HepG2 (cell line): Measurements from ENCODE around the gene RPS6KB2. TPM values are rescaled to one million over a fixed set of nuclear protein-coding genes. Genes with fewer than 3 reads are reported as not detected.

Experiments used
- DNMT3B ChIP-seq: conservative IDR thresholded peaks from 2 replicates; pipeline ENCODE4 v1.6.1; 2016; ENCODE audit warnings: missing biosample characterization, control low read depth
- ERF ChIP-seq: IDR thresholded peaks from 2 replicates; pipeline ENCODE4 v1.6.1; 2018; ENCODE audit warnings: missing biosample characterization, missing genetic modification reagents
- FUBP1 ChIP-seq: sonication (generic); formaldehyde crosslinking; IDR thresholded peaks from 2 replicates; pipeline ENCODE4 v1.5.1; 2020; ENCODE audit warnings: missing genetic modification reagents, mild to moderate bottlenecking, borderline replicate concordance
- GLI4 ChIP-seq: sonication (generic); formaldehyde crosslinking; IDR thresholded peaks from 2 replicates; pipeline ENCODE4 v1.5.1; 2020; ENCODE audit warnings: missing genetic modification reagents, mild to moderate bottlenecking, moderate library complexity, borderline replicate concordance
- HMGA1 ChIP-seq: sonication (generic); formaldehyde crosslinking; conservative IDR thresholded peaks from 2 replicates; pipeline ENCODE4 v1.4.0; 2020; ENCODE audit warnings: missing genetic modification reagents
- HOMEZ ChIP-seq: IDR thresholded peaks from 2 replicates; pipeline ENCODE4 v1.6.1; 2016; ENCODE audit warnings: low read depth
- JDP2 ChIP-seq: sonication (generic); formaldehyde crosslinking; IDR thresholded peaks from 2 replicates; pipeline ENCODE4 v1.8.1; 2022; ENCODE audit warnings: missing genetic modification reagents, borderline replicate concordance
- MTF2 ChIP-seq: sonication (generic); formaldehyde crosslinking; IDR thresholded peaks from 2 replicates; pipeline ENCODE4 v1.5.0; 2020; ENCODE audit warnings: missing genetic modification reagents, borderline replicate concordance
- NCOA2 ChIP-seq: sonication (generic); formaldehyde crosslinking; IDR thresholded peaks from 2 replicates; pipeline ENCODE4 v1.8.0; 2022; ENCODE audit warnings: inconsistent platforms
- NFE2L2 ChIP-seq: fragments of 150-350 bp; IDR thresholded peaks from 2 replicates; pipeline ENCODE4 v1.6.1; 2014; ENCODE audit warnings: low read length
- TBX3 ChIP-seq: fragments of 450-650 bp; IDR thresholded peaks from 2 replicates; pipeline ENCODE4 v1.6.1; 2017; ENCODE audit warnings: antibody characterized with exemption, mild to moderate bottlenecking, inconsistent platforms, borderline replicate concordance
- WIZ ChIP-seq: sonication (generic); formaldehyde crosslinking; IDR thresholded peaks from 2 replicates; pipeline ENCODE4 v1.5.1; 2020; ENCODE audit warnings: mild to moderate bottlenecking, missing genetic modification reagents
- ZNF484 ChIP-seq: sonication (generic); formaldehyde crosslinking; IDR thresholded peaks from 2 replicates; pipeline ENCODE4 v1.5.1; 2020; ENCODE audit warnings: mild to moderate bottlenecking, low read depth, missing genetic modification reagents, borderline replicate concordance
- ZNF746 ChIP-seq: sonication (generic); formaldehyde crosslinking; IDR thresholded peaks from 2 replicates; pipeline ENCODE4 v1.8.0; 2022; ENCODE audit warnings: mild to moderate bottlenecking, missing genetic modification reagents
- ZNF792 ChIP-seq: IDR thresholded peaks from 2 replicates; pipeline ENCODE4 v1.6.1; 2016
- polyA plus RNA-seq, 8 experiments: library from polyadenylated mRNA; depleted of rRNA in 3 of 8; stranded (reverse) in 7 of 8; unstranded in 1 of 8; fragments of >200 nt; fragmentation: Illumina TruSeq in 4 of 8; extraction: Trizol in 4 of 8; gene quantifications; 2 replicates each; pipeline versions ENCODE4 v1.2.1 to v1.2.3, GENCODE V29; 2011 to 2016; ENCODE audit warnings: low read depth in 4 of 8, missing spikeins in 1 of 8, mixed read lengths in 1 of 8; ENCODE audit not compliant: insufficient read depth in 1 of 8
- total RNA-seq, 5 experiments: library from RNA; depleted of rRNA; stranded (reverse); fragments of >200 nt; fragmentation: Illumina TruSeq; extraction: Trizol; gene quantifications; 2 replicates each; pipeline ENCODE4 v1.2.3, GENCODE V29; 2016; ENCODE audit warnings: low read depth in 1 of 5
- TF ChIP-seq, protein P1 (sequence below): sonication (generic); formaldehyde crosslinking; IDR thresholded peaks from 2 replicates; pipeline ENCODE4 v1.4.0; 2020; ENCODE audit warnings: mild to moderate bottlenecking, missing genetic modification reagents
- TF ChIP-seq, protein P2 (sequence below), 2 experiments: sonication (generic) in 1 of 2; formaldehyde crosslinking in 1 of 2; IDR thresholded peaks; 2 replicates each; pipeline versions ENCODE4 v1.4.0 to v1.6.1; 2018 to 2020; ENCODE audit warnings: missing genetic modification reagents in 2 of 2, borderline replicate concordance in 1 of 2, low read depth in 1 of 2, mild to moderate bottlenecking in 1 of 2, missing biosample characterization in 1 of 2
- TF ChIP-seq, protein P3 (sequence below): IDR thresholded peaks from 2 replicates; pipeline ENCODE4 v1.4.0; 2020; ENCODE audit warnings: mild to moderate bottlenecking, missing genetic modification reagents

RPS6KB2 gene
- total and polyA plus RNA-seq, 2 of the 13 experiments (the other 11 are each of a cell fraction or from before 2014, with no cell fraction given): 52.9 to 54.8 TPM

- TF ChIP-seq WIZ (no peak; the same call in 1 of the 2 replicates), ZNF746 (no peak), TBX3 (no peak), NCOA2 (CRISPR knock-in tag) (peak; percentile 42; the same call in 1 of the 2 replicates), HOMEZ (CRISPR knock-in tag) (no peak), NFE2L2 (no peak), DNMT3B (CRISPR knock-in tag) (no peak), ZNF792 (no peak), FUBP1 (no peak), JDP2 (CRISPR knock-in tag) (no peak), MTF2 (no peak), ERF (CRISPR knock-in tag) (peak; percentile 56; the same call in 1 of the 2 replicates), GLI4 (no peak), HMGA1 (CRISPR knock-in tag) (no peak), ZNF484 (CRISPR knock-in tag) (no peak)
- TF ChIP-seq, protein P1, sequence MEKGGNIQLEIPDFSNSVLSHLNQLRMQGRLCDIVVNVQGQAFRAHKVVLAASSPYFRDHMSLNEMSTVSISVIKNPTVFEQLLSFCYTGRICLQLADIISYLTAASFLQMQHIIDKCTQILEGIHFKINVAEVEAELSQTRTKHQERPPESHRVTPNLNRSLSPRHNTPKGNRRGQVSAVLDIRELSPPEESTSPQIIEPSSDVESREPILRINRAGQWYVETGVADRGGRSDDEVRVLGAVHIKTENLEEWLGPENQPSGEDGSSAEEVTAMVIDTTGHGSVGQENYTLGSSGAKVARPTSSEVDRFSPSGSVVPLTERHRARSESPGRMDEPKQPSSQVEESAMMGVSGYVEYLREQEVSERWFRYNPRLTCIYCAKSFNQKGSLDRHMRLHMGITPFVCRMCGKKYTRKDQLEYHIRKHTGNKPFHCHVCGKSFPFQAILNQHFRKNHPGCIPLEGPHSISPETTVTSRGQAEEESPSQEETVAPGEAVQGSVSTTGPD (CRISPR knock-in tag): no peak
- TF ChIP-seq, protein P2, sequence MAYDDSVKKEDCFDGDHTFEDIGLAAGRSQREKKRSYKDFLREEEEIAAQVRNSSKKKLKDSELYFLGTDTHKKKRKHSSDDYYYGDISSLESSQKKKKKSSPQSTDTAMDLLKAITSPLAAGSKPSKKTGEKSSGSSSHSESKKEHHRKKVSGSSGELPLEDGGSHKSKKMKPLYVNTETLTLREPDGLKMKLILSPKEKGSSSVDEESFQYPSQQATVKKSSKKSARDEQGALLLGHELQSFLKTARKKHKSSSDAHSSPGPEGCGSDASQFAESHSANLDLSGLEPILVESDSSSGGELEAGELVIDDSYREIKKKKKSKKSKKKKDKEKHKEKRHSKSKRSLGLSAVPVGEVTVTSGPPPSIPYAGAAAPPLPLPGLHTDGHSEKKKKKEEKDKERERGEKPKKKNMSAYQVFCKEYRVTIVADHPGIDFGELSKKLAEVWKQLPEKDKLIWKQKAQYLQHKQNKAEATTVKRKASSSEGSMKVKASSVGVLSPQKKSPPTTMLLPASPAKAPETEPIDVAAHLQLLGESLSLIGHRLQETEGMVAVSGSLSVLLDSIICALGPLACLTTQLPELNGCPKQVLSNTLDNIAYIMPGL (CRISPR knock-in tag; IDR thresholded peaks at IDR 0.05; ENCODE audit: borderline replicate concordance in 1 of 2, low read depth in 1 of 2): peak in 1 of 2 experiments; percentile 52; a peak in 1 of 4 replicates
- TF ChIP-seq, protein P3, sequence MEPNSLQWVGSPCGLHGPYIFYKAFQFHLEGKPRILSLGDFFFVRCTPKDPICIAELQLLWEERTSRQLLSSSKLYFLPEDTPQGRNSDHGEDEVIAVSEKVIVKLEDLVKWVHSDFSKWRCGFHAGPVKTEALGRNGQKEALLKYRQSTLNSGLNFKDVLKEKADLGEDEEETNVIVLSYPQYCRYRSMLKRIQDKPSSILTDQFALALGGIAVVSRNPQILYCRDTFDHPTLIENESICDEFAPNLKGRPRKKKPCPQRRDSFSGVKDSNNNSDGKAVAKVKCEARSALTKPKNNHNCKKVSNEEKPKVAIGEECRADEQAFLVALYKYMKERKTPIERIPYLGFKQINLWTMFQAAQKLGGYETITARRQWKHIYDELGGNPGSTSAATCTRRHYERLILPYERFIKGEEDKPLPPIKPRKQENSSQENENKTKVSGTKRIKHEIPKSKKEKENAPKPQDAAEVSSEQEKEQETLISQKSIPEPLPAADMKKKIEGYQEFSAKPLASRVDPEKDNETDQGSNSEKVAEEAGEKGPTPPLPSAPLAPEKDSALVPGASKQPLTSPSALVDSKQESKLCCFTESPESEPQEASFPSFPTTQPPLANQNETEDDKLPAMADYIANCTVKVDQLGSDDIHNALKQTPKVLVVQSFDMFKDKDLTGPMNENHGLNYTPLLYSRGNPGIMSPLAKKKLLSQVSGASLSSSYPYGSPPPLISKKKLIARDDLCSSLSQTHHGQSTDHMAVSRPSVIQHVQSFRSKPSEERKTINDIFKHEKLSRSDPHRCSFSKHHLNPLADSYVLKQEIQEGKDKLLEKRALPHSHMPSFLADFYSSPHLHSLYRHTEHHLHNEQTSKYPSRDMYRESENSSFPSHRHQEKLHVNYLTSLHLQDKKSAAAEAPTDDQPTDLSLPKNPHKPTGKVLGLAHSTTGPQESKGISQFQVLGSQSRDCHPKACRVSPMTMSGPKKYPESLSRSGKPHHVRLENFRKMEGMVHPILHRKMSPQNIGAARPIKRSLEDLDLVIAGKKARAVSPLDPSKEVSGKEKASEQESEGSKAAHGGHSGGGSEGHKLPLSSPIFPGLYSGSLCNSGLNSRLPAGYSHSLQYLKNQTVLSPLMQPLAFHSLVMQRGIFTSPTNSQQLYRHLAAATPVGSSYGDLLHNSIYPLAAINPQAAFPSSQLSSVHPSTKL (CRISPR knock-in tag): peak; percentile 37; the same call in 1 of the 2 replicates
These were observed at the start of gene RPS6KB2 (continued) for GRCh38 chr11:67428052-67429001.
